ENCODE measurements around the gene PPP2R2C. TPM values are rescaled to one million over a fixed set of nuclear protein-coding genes. Genes with fewer than 3 reads are reported as not detected.

The PPP2R2C gene
- polyA plus RNA-seq, 1 of the 3 experiments (the other 2 are of a cell fraction): 0.21 TPM

GRCh38 chr4:6367371-6367851 lies 105.0 kb downstream of the PPP2R2C start:
- 49% methylated on average over 8 of the region's 8 CpGs for WGBS (ENCODE audit: low lambda C conversion rate)

DNA sequence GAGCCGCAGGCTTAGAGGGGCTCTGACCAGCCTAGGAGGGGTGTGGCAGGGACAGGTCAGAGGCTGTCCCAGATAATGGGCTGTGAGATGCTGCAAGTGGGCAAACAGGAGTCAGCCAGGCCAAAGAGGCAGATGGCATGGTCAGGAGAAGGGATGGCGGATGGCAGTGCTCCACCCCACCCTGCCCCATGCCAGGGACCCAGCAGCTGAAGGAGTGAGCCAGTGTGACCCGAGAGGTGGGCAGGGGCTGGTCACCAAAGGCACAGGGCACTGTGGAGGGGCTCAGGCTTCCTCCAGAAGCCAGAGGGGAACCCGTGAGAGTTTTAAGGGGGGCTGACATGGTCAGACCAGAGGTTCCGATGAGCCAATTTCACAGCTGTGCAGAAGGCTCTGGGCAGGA lies 105.8 kb downstream of the PPP2R2C start:
- Histone ChIP-seq H3K4me2 (no peak overlapping the region), H3K9me3 (no peaks in the 10 kb centered on the region), H3K4me3 (ENCODE audit: low read depth in 2 of 2, low read length in 1 of 2) (no peak overlapping the region), H2AFZ (ENCODE audit: low read depth) (no peak overlapping the region), H3K27me3 (ENCODE audit: insufficient read depth) (no peaks in the 10 kb centered on the region; the same call in 1 of the 2 replicates), H3K4me1 (ENCODE audit: control insufficient read depth in 1 of 2, insufficient read depth in 2 of 2, low read depth in 1 of 2, low read length in 1 of 2) (peaks cover 0 to 1% of the 10 kb centered on the region in 2 experiments; a peak in 1 of 4 replicates), H3F3A (replicated peaks; ENCODE audit: insufficient read depth) (no peaks in the 10 kb centered on the region), H3K36me3 (replicated peaks in 1 of 2; ENCODE audit: control insufficient read depth in 1 of 2, insufficient read depth in 2 of 2, low read length in 1 of 2) (no peaks in the 10 kb centered on the region), H3K27ac (ENCODE audit: low read depth in 2 of 2, low read length in 1 of 2) (no peak overlapping the region), H3K9me2 (no peaks in the 10 kb centered on the region), H3K9ac (no peak overlapping the region), H4K20me1 (ENCODE audit: insufficient read depth) (no peaks in the 10 kb centered on the region), H3K79me2 (ENCODE audit: insufficient read depth) (no peaks in the 10 kb centered on the region)
- no peak for DNase-seq
- ChIA-PET POLR2A (no interaction called here), CTCF (interaction anchor here (2.9 kb wide), 1 partner anchor 34 kb away, joined by 15 read pairs; no protein-coding TSS in a partner anchor)
- 26% methylated on average over 5 of the region's 5 CpGs for WGBS (ENCODE audit: low lambda C conversion rate)
- TF ChIP-seq EP300 (IDR thresholded peaks at IDR 0.05; ENCODE audit: borderline replicate concordance in 1 of 2, low read depth in 1 of 2, low read length in 1 of 2) (no peak), USF1 (IDR thresholded peaks at IDR 0.05; ENCODE audit: borderline replicate concordance, low read depth) (no peak), FOXM1 (IDR thresholded peaks at IDR 0.05; ENCODE audit: low read depth) (no peak), PBX3 (IDR thresholded peaks at IDR 0.05) (no peak), TCF12 (IDR thresholded peaks at IDR 0.05) (no peak), CHD2 (IDR thresholded peaks at IDR 0.05; ENCODE audit: low read length, partially characterized antibody) (no peak), FOXJ3 (CRISPR knock-in tag; IDR thresholded peaks at IDR 0.05) (no peak), GABPA (IDR thresholded peaks at IDR 0.05; ENCODE audit: low read depth) (no peak), RXRA (IDR thresholded peaks at IDR 0.05; ENCODE audit: borderline replicate concordance, low read depth) (no peak), TAF1 (IDR thresholded peaks at IDR 0.05; ENCODE audit: borderline replicate concordance, low read depth, low read length) (no peak)
- TF ChIP-seq, protein P1, sequence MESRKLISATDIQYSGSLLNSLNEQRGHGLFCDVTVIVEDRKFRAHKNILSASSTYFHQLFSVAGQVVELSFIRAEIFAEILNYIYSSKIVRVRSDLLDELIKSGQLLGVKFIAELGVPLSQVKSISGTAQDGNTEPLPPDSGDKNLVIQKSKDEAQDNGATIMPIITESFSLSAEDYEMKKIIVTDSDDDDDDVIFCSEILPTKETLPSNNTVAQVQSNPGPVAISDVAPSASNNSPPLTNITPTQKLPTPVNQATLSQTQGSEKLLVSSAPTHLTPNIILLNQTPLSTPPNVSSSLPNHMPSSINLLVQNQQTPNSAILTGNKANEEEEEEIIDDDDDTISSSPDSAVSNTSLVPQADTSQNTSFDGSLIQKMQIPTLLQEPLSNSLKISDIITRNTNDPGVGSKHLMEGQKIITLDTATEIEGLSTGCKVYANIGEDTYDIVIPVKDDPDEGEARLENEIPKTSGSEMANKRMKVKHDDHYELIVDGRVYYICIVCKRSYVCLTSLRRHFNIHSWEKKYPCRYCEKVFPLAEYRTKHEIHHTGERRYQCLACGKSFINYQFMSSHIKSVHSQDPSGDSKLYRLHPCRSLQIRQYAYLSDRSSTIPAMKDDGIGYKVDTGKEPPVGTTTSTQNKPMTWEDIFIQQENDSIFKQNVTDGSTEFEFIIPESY (IDR thresholded peaks at IDR 0.05; ENCODE audit: borderline replicate concordance, low read depth): no peak

More at GRCh38 chr4:6367371-6367851, 105.0 kb downstream of the PPP2R2C start:
- H3K27me3 ChIP-seq (ENCODE audit: insufficient read depth): no peaks in the 10 kb centered on the region; the same call in 1 of the 2 replicates
- H3K9ac ChIP-seq: no peak overlapping the region
- H3K4me3 ChIP-seq (ENCODE audit: low read depth in 2 of 2, low read length in 1 of 2): no peak overlapping the region
- no peak for DNase-seq
- H3K9me2 ChIP-seq: no peaks in the 10 kb centered on the region
- H3K27ac ChIP-seq (ENCODE audit: low read depth in 2 of 2, low read length in 1 of 2): no peak overlapping the region
- H3K9me3 ChIP-seq: no peaks in the 10 kb centered on the region
- POLR2A ChIA-PET: no interaction called here
- CTCF ChIA-PET: interaction anchor here (0.6 kb wide), 1 partner anchor 12 kb away, joined by 3 read pairs; no protein-coding TSS in a partner anchor
- no peak overlapping the region for H2AFZ ChIP-seq (ENCODE audit: low read depth)
- no peak overlapping the region for H3K4me2 ChIP-seq
- H3F3A ChIP-seq (replicated peaks; ENCODE audit: insufficient read depth): no peaks in the 10 kb centered on the region
- H3K4me1 ChIP-seq (ENCODE audit: control insufficient read depth in 1 of 2, insufficient read depth in 2 of 2, low read depth in 1 of 2, low read length in 1 of 2): no peaks in the 10 kb centered on the region
- no peaks in the 10 kb centered on the region for H3K36me3 ChIP-seq (replicated peaks in 1 of 2; ENCODE audit: control insufficient read depth in 1 of 2, insufficient read depth in 2 of 2, low read length in 1 of 2)
- H4K20me1 ChIP-seq (ENCODE audit: insufficient read depth): no peaks in the 10 kb centered on the region
- H3K79me2 ChIP-seq (ENCODE audit: insufficient read depth): no peaks in the 10 kb centered on the region
- TF ChIP-seq IRF3 (IDR thresholded peaks at IDR 0.05; ENCODE audit: low read depth, low read length): no peak
- TF ChIP-seq MXI1 (IDR thresholded peaks at IDR 0.05; ENCODE audit: low read depth, low read length): no peak
- no peak for TF ChIP-seq TCF12 (IDR thresholded peaks at IDR 0.05)
- TF ChIP-seq PBX3 (IDR thresholded peaks at IDR 0.05): no peak
- TF ChIP-seq EZH2phosphoT487 (IDR thresholded peaks at IDR 0.05; ENCODE audit: borderline replicate concordance, low read depth): no peak
- no peak for TF ChIP-seq FOSL2 (IDR thresholded peaks at IDR 0.05; ENCODE audit: borderline replicate concordance, low read depth)
- TF ChIP-seq, protein P2, sequence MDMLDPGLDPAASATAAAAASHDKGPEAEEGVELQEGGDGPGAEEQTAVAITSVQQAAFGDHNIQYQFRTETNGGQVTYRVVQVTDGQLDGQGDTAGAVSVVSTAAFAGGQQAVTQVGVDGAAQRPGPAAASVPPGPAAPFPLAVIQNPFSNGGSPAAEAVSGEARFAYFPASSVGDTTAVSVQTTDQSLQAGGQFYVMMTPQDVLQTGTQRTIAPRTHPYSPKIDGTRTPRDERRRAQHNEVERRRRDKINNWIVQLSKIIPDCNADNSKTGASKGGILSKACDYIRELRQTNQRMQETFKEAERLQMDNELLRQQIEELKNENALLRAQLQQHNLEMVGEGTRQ (IDR thresholded peaks at IDR 0.05; ENCODE audit: borderline replicate concordance, low read depth, low read length): no peak
- TF ChIP-seq EP300 (IDR thresholded peaks at IDR 0.05; ENCODE audit: borderline replicate concordance in 1 of 2, low read depth in 1 of 2, low read length in 1 of 2): no peak
- no peak for TF ChIP-seq RAD21 (IDR thresholded peaks at IDR 0.05; ENCODE audit: low read length)
- TF ChIP-seq SMC3 (IDR thresholded peaks at IDR 0.05; ENCODE audit: low read depth, low read length): no peak
- no peak for TF ChIP-seq MEF2A (IDR thresholded peaks at IDR 0.05; ENCODE audit: borderline replicate concordance, low read depth)

All from SK-N-SH (cell line).